Gastroesophageal sphincter (tissue), 3 donors: Measurements from ENCODE around the gene LHFPL3.

Source experiments
- CTCF ChIP-seq, 4 experiments: fragments of 200-600 bp in 2 of 4; fragments of 450-650 bp in 2 of 4; sonication (generic) in 1 of 4; IDR thresholded peaks; one replicate each; pipeline ENCODE4 v1.5.1; 2017 to 2019; ENCODE audit warnings: antibody characterized with exemption in 4 of 4, mild to moderate bottlenecking in 2 of 4, moderate library complexity in 2 of 4
- POLR2A ChIP-seq, 2 donors: fragments of 450-650 bp; IDR thresholded peaks; one replicate each; pipeline ENCODE4 v1.6.1; 2017; ENCODE audit warnings: antibody characterized with exemption in 2 of 2, mild to moderate bottlenecking in 2 of 2, moderate library complexity in 1 of 2

- TF ChIP-seq CTCF (IDR thresholded peaks at IDR 0.05) (no peak), POLR2A (IDR thresholded peaks at IDR 0.05) (no peak)
Observed at GRCh38 chr7:104357166-104357565, 28.8 kb downstream of the LHFPL3 start.
